ENCODE data around the gene SUFU.

SUFU gene

DNA sequence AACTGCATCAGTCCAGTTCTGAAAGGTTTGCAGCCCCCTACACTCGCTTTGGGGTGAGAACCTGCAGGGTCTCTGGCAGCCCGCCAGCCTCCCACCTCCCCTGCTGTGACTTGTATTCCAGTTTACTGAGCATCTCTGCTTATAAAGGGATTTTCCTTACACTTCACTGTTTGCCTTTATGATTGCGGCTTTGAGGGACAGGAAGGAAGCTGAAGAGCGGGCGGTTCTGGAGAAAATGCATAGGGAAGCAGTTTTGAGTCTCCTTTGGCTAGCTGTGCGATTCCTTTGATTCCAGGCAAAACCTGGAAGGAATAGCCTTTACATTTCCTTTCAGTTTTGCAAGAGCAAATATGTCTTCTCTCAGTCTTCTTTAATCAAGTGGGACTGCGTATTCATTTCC is 75.6 kb downstream of the SUFU start:
- TF ChIP-seq, protein P1, sequence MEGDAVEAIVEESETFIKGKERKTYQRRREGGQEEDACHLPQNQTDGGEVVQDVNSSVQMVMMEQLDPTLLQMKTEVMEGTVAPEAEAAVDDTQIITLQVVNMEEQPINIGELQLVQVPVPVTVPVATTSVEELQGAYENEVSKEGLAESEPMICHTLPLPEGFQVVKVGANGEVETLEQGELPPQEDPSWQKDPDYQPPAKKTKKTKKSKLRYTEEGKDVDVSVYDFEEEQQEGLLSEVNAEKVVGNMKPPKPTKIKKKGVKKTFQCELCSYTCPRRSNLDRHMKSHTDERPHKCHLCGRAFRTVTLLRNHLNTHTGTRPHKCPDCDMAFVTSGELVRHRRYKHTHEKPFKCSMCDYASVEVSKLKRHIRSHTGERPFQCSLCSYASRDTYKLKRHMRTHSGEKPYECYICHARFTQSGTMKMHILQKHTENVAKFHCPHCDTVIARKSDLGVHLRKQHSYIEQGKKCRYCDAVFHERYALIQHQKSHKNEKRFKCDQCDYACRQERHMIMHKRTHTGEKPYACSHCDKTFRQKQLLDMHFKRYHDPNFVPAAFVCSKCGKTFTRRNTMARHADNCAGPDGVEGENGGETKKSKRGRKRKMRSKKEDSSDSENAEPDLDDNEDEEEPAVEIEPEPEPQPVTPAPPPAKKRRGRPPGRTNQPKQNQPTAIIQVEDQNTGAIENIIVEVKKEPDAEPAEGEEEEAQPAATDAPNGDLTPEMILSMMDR (IDR thresholded peaks at IDR 0.05; ENCODE audit: extremely low read depth, insufficient read depth, missing control alignments): no peak
- in situ Hi-C loops (cut with MboI; ENCODE audit: low pct_unique_long_range_greater_than_20kb, low sequenced_read_pairs, unreplicated experiment): loop anchor here (25.0 kb wide), 1 partner anchor 342 kb away; the partner anchor contains the start of genes ELOVL3, GBF1 and PITX3
- no peak for DNase-seq (ENCODE audit: low spot score)

DNA sequence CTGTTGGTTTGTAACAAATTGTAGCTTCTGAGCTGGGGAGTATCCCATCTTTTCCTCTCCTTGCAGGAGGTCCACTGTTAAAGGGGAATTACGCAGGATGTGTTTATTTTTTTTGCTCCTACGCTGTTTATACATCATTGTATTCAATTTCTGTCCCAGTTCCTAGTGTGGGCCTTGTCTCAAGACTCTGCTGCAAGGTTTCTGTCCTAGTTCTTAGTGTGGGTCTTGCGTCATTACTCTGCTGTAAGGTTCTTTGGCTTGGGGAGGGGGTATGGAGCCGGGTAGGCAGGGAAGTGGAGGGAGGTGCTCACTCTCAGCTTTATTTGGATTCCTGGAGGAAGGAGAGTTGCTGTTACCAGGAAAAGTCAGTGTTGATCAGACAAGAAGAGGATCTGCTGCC is 76.5 kb downstream of the SUFU start:
- no peak for DNase-seq (ENCODE audit: low spot score)
- TF ChIP-seq, protein P1 (IDR thresholded peaks at IDR 0.05; ENCODE audit: extremely low read depth, insufficient read depth, missing control alignments): no peak
- in situ Hi-C loops (cut with MboI; ENCODE audit: low pct_unique_long_range_greater_than_20kb, low sequenced_read_pairs, unreplicated experiment): loop anchor here (25.0 kb wide), 1 partner anchor 343 kb away; the partner anchor contains the start of genes ELOVL3, GBF1 and PITX3

DNA sequence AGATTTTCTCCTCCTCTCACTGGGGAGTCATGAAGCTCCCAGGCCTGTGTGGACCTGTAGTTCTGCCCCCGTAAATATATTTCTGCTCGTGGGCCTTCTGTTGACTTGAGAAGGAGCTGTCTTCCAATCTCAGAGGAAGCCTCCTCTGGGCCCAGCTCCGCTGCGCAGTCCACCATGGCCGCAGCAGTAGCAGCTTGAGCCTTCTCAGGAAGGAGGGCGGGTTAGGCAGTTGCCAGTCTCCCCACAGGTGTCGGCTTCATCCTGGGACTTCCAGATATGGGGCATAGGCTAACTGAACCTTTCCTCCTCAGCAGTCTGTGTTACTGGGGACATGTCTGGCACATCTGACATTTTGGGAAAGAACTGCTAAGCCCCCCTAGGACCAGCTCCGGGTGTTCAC is 77.6 kb downstream of the SUFU start:
- TF ChIP-seq, protein P1 (IDR thresholded peaks at IDR 0.05; ENCODE audit: extremely low read depth, insufficient read depth, missing control alignments): no peak
- no peak for DNase-seq (ENCODE audit: low spot score)
- in situ Hi-C loops (cut with MboI; ENCODE audit: low pct_unique_long_range_greater_than_20kb, low sequenced_read_pairs, unreplicated experiment): loop anchor here (25.0 kb wide), 1 partner anchor 344 kb away; the partner anchor contains the start of genes ELOVL3, GBF1 and PITX3

DNA sequence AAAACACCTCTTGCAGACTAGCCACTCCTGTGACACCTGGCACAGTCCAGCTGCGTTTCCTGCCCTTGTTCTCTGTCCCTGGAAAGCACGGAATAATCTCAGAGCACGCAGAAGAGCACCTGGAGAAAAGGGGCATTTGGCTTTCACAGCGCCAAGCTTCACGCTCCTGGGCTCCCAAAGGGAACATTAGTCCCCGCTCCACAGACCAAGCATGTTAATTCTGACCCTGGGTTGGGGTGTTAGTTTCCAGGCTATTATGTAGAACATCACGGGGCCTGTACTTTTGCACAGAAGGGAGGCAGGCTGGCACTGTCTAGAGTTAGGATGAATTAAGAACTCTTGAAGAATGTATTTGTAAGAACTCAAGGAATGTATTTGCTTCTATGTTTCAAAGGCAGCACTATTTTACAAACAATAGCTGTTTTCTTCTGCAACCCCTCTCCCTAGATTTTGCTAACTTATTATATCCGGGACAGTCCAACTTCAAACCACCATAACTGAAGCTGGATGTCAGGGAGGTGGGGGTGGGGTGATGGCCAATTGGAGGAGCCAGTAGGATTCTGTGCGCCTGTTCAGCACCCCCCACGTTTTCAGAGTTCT is 78.3 kb downstream of the SUFU start:
- no peak for DNase-seq (ENCODE audit: low spot score)
- TF ChIP-seq, protein P1 (IDR thresholded peaks at IDR 0.05; ENCODE audit: extremely low read depth, insufficient read depth, missing control alignments): no peak
- in situ Hi-C loops (cut with MboI; ENCODE audit: low pct_unique_long_range_greater_than_20kb, low sequenced_read_pairs, unreplicated experiment): loop anchor here (25.0 kb wide), 1 partner anchor 345 kb away; the partner anchor contains the start of genes ELOVL3, GBF1 and PITX3

DNA sequence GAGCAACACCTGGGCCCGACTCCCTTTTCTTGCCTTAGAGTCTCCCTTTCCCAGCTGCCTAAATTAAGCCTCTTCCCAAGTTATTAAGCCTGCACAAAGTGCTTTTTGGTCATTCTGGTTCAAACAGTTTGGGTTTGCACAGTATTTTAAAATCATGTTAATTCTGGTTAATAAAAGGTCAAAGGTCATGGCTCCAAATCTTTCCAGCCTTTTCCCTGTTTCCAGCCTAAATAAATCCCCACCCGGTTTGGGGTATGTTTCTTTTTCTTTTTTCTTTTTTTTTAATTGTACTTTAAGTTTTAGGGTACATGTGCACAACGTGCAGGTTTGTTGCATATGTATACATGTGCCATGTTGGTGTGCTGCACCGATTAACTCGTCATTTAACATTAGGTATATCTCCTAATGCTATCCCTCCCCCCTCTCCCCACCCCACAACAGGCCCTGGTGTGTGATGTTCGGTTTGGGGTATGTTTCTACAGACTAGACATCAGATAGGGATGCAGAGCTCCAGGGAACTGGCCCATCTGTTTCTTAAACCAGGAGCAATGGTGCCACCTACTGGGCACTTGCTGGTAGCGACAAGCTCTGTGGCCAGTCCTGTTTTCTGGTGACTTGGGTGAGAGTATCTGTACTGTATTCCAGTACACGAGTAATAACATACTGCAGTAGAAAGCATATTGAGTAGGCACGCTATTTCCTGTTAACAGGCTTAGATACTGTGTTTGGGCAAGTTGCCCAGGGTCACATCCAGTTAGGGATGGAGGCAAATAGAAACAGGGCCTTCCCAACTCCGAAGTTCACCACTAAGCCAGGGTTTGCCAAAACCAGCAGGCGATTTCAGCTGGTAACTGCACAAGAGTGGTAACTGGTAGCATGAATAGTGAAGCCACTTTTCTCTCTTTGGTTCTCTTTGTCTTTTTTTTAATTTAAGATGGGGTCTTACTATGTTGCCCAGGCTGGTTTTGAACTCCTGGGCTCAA is 80.0 kb downstream of the SUFU start:
- DNase-seq (ENCODE audit: low spot score): peak; percentile 88
- in situ Hi-C loops (cut with MboI; ENCODE audit: low pct_unique_long_range_greater_than_20kb, low sequenced_read_pairs, unreplicated experiment): loop anchor here (25.0 kb wide), 1 partner anchor 346 kb away; the partner anchor contains the start of genes ELOVL3, GBF1 and PITX3
- TF ChIP-seq, protein P1 (IDR thresholded peaks at IDR 0.05; ENCODE audit: extremely low read depth, insufficient read depth, missing control alignments): peak; percentile 92

DNA sequence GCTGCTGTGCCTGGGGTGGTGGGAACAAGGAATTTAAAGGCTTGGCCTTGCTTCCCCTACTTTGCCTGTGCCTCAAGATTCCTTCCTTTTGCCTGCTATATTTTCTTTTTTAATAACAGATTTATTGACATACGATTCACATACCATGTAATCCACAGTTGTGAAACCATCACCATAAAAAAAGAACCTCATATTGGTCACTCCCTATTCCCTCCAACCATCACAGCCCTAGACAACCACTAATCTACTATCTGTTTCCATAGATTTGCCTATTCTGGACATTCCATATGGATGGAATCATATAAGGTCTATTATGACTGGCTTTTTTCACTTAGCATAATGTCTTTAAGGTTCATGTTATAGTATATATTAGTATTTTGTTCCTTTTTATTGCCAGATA is 81.3 kb downstream of the SUFU start:
- TF ChIP-seq, protein P1 (IDR thresholded peaks at IDR 0.05; ENCODE audit: extremely low read depth, insufficient read depth, missing control alignments): no peak
- in situ Hi-C loops (cut with MboI; ENCODE audit: low pct_unique_long_range_greater_than_20kb, low sequenced_read_pairs, unreplicated experiment): loop anchor here (25.0 kb wide), 1 partner anchor 348 kb away; the partner anchor contains the start of genes ELOVL3, GBF1 and PITX3
- no peak for DNase-seq (ENCODE audit: low spot score)

All from GM13977 (cell line).